ENCODE data around the gene OSBPL6.

OSBPL6 gene

DNA sequence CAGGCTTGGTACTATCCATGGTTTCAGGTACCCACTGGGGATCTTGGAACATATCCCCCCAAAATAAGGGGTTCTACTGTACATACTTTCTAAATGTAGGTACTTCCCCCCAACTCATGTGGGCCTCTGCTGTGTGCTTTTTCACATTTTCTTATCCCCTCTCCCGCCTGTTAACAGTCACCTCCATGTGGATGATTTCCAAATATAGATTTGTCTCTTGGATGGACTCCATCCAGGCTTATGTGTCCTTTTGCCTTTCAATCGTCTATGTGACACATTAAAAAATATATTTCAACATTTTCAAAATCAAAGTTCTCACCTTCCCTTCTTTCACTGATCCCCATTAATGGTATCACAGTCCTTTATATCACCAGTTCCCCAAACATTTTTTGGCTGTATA is 44.4 kb downstream of the OSBPL6 start:
- DNase-seq (ENCODE audit: low read depth in 2 of 2), result no peak

DNA sequence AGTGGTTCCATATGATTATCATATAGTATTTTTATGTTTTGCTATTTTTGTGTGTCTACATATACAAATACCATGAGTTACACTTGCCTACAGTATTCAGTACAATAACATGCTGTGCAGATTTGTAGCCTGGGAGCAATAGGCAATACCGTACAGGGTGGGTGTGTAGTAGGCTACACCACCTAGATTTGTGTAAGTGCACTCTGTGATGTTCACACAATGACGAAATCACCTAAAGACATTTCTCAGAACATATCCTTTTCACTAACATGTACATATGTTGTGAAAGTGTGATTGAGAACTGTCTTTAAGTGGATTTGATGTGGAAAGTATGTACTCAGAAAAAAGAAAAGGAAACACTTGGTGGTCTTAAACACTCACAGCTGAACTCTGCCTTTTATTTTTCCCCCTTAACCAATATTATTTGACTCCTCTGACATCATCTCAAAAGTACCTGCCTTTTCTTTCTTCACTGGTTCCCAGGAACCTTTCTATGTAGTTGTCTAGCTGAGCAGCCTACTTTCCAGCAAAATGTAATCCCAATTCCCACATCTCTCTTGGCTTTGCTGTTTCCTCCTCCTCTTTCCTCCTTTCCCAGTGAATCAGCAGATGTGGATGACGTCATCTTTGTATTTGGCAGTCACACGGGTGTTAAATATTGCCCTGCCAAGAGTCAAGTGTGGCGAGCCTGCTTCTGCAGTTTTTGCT is 47.7 kb downstream of the OSBPL6 start:
- no peak for DNase-seq (ENCODE audit: low read depth in 2 of 2)

DNA sequence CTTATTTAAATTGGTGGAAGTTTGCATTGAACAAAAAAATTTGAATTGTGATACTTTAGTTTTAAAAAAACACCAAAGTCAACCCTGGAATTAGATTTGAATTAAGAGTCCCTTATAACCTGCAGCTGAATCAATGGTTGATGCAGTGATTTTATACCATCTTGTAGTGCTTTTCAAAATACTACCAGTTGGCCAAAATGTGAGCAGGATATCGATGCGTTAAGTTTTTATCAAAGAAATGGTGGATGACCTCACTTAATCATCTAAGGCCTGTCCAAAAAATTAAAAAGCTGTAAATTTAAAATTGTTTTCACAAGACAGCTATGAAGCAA is 48.2 kb downstream of the OSBPL6 start:
- DNase-seq (ENCODE audit: low read depth in 2 of 2), result no peak

DNA sequence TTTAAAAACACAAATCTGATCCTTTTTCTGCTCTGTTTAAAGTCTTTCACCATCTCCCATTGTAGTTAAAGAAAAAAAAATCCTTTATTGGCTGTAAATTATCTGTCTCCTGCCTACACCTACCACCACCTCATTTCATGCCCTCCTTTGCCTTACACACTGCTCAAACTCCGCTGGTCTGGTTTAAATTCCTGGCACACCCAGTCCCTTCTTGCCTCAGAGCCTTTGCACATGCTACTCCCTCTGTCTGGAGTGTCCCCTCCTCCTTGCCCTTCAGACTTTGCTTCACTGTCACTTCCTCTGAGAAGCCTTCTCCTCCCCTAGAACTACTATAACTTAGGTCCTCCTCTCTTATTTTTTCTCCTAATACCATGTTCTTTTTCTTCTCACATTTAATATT is 49.6 kb downstream of the OSBPL6 start:
- DNase-seq (ENCODE audit: low read depth in 2 of 2), result no peak

- no peak for DNase-seq (ENCODE audit: low read depth in 2 of 2)
Observed at GRCh38 chr2:178244777-178245176, 50.5 kb downstream of the OSBPL6 start.

- DNase-seq (ENCODE audit: low read depth in 2 of 2), result no peak
Observed at GRCh38 chr2:178246696-178247095, 52.4 kb downstream of the OSBPL6 start.

GRCh38 chr2:178247250-178247649 is 52.9 kb downstream of the OSBPL6 start:
- DNase-seq (ENCODE audit: low read depth in 2 of 2), result no peak

DNA sequence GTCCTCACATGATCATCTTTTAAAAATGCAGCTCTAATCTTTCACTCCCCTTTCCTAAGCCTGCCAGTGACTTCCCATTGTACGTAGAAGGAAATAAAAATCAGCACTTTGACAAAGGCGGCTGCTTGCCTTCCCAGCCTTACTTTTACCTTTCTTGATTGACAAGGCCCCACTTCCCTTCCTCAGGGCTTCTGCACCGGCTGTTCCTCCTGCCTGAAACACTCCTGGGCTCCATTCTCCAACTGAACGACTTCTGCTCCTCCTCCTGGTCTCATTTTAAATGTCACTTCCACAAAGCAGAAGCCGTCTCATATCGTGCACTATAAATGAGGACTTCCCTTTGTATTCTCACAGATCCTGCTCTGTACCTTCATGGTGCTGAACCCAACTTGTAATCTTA is 56.1 kb downstream of the OSBPL6 start:
- DNase-seq (ENCODE audit: low read depth in 2 of 2), result no peak

GRCh38 chr2:178251151-178251955 is 57.0 kb downstream of the OSBPL6 start:
- no peak for DNase-seq (ENCODE audit: low read depth in 2 of 2)

GRCh38 chr2:178256382-178257042 is 62.2 kb downstream of the OSBPL6 start:
- DNase-seq (ENCODE audit: low read depth in 2 of 2), result no peak

GRCh38 chr2:178257127-178257526 is 62.8 kb downstream of the OSBPL6 start:
- no peak for DNase-seq (ENCODE audit: low read depth in 2 of 2)

DNA sequence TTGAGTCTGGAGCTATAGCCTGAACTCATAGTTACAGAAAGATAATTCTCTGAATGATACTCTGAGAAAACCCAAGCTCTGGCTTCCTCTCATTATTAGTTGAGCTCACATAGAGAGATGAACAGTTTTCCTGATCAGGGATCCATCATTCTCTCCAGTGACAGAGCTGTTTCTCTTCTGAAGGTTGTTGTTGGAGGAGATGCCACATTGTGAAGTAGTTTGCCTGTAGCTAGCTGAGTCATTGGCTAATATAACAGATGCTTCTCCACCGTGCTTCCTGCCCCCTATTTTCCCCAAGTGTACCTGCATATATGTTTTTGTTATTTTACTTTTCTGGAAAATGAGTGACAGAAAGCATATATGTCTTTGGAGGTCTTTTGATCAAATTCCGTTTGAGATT is 64.6 kb downstream of the OSBPL6 start:
- no peak for DNase-seq (ENCODE audit: low read depth in 2 of 2)

GRCh38 chr2:178263159-178263860 is 69.0 kb downstream of the OSBPL6 start:
- no peak for DNase-seq (ENCODE audit: low read depth in 2 of 2)

DNA sequence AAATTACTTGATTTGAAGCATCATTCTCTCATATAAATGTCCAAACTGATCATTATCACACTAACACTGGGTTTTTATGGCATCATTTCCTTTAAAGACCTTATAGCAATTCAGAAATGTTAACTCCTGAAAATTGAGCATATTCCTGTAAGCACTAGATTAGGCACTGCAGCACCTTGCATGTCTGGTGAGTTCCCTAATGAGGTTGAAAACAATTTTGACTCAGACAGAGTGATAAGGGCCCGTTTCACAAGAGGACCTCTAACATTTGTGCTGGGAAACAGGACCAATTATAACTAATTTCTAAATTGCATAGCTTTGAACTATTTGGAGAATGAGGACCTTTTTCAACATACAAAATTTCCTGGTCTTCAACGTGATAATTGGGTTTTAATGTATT is 69.9 kb downstream of the OSBPL6 start:
- no peak for DNase-seq (ENCODE audit: low read depth in 2 of 2)

GRCh38 chr2:178265851-178266250 is 71.5 kb downstream of the OSBPL6 start:
- DNase-seq (ENCODE audit: low read depth in 2 of 2), result no peak

- no peak for DNase-seq (ENCODE audit: low read depth in 2 of 2)
Observed at GRCh38 chr2:178266445-178266844, 72.1 kb downstream of the OSBPL6 start.

GRCh38 chr2:178267660-178268059 is 73.3 kb downstream of the OSBPL6 start:
- DNase-seq (ENCODE audit: low read depth in 2 of 2), result no peak

GRCh38 chr2:178268435-178268834 is 74.1 kb downstream of the OSBPL6 start:
- DNase-seq (ENCODE audit: low read depth in 2 of 2), result no peak

- DNase-seq (ENCODE audit: low read depth in 2 of 2), result no peak
Observed at GRCh38 chr2:178269438-178270224, 75.3 kb downstream of the OSBPL6 start.

DNA sequence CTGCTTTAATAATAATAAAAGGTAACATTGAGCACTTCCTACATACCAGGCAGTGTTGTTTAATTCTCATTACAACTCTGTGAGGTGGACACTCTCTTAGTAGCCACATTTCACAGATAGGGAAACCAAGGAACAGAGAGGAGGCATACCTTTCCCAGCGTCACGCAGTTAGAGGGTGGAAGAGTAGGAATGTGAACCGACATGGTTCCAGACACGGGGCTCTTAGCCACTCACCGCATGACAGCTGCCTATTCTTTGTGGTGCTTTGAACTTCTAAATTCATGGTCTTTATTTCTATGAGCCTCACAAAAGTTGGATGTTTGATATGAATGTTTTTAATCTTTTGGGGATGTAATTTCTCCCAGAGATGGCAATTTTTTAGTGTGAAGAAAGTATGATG is 76.0 kb downstream of the OSBPL6 start:
- no peak for DNase-seq (ENCODE audit: low read depth in 2 of 2)

- no peak for DNase-seq (ENCODE audit: low read depth in 2 of 2)
Observed at GRCh38 chr2:178271094-178271493, 76.8 kb downstream of the OSBPL6 start.

Measured in stimulated activated CD4-positive, alpha-beta T cell treated with anti-CD3 and anti-CD28 coated beads, Interleukin-1b, Interleukin-23, amount 100 ng/mL, for 1 hour (primary cell).